SU-DHL-6 (cell line): ENCODE data around the gene ACOT12.

ENCODE experiments used
- CTCF ChIP-seq: fragments of 200-600 bp; sonication (generic); IDR thresholded peaks from one replicate; pipeline ENCODE4 v1.5.1; 2017; ENCODE audit warnings: antibody characterized with exemption, mild to moderate bottlenecking, low read length, moderate library complexity; ENCODE audit not compliant: insufficient read depth, poor library complexity, severe bottlenecking
- EZH2phosphoT487 ChIP-seq: fragments of 200-600 bp; sonication (generic), shearing (Covaris generic); conservative IDR thresholded peaks from 2 replicates; pipeline ENCODE4 v1.6.1; 2018; ENCODE audit warnings: mild to moderate bottlenecking, antibody characterized with exemption, low read length, moderate library complexity, mixed read lengths

- no peak for TF ChIP-seq CTCF
- TF ChIP-seq EZH2phosphoT487, result no peak
These were observed 41.1 kb upstream of the ACOT12 start for GRCh38 chr5:81435023-81435422.
